Ishikawa (cell line): ENCODE data around the gene PRKCE.

Experiments
- CEBPB ChIP-seq: IDR thresholded peaks from 2 replicates; pipeline ENCODE4 v1.6.1; 2012
- CREB1 ChIP-seq: IDR thresholded peaks from 2 replicates; pipeline ENCODE4 v1.6.1; 2012; ENCODE audit warnings: low read depth
- EGR1 ChIP-seq: IDR thresholded peaks from 2 replicates; pipeline ENCODE4 v1.6.1; 2012
- EP300 ChIP-seq: IDR thresholded peaks from 2 replicates; pipeline ENCODE4 v1.6.1; 2012; ENCODE audit warnings: borderline replicate concordance
- FOXM1 ChIP-seq: IDR thresholded peaks from 2 replicates; pipeline ENCODE4 v1.6.1; 2012; ENCODE audit warnings: low read depth, borderline replicate concordance
- MAX ChIP-seq: IDR thresholded peaks from 2 replicates; pipeline ENCODE4 v1.6.1; 2012
- NFIC ChIP-seq: IDR thresholded peaks from 2 replicates; pipeline ENCODE4 v1.6.1; 2012
- RAD21 ChIP-seq: IDR thresholded peaks from 2 replicates; pipeline ENCODE4 v1.6.1; 2012; ENCODE audit warnings: low read depth
- REST ChIP-seq: IDR thresholded peaks from 2 replicates; pipeline ENCODE4 v1.6.1; 2012; ENCODE audit warnings: low read depth, mild to moderate bottlenecking
- TAF1 ChIP-seq: IDR thresholded peaks from 2 replicates; pipeline ENCODE4 v1.6.1; 2012; ENCODE audit warnings: low read depth, mild to moderate bottlenecking
- TCF12 ChIP-seq: IDR thresholded peaks from 2 replicates; pipeline ENCODE4 v1.6.1; 2012; ENCODE audit warnings: low read depth
- TEAD4 ChIP-seq: IDR thresholded peaks from 2 replicates; pipeline ENCODE4 v1.6.1; 2012
- USF1 ChIP-seq: IDR thresholded peaks from 2 replicates; pipeline ENCODE4 v1.6.1; 2012
- YY1 ChIP-seq: IDR thresholded peaks from 2 replicates; pipeline ENCODE4 v1.6.1; 2012; ENCODE audit warnings: low read depth
- ZBTB7A ChIP-seq: IDR thresholded peaks from 2 replicates; pipeline ENCODE4 v1.6.1; 2012; ENCODE audit warnings: low read depth

Gene PRKCE

GRCh38 chr2:45869165-45869501, 217.7 kb downstream of the PRKCE start:
- no peak for TF ChIP-seq ZBTB7A
- TF ChIP-seq EP300, result no peak
- TF ChIP-seq USF1, result no peak
- no peak for TF ChIP-seq NFIC
- TF ChIP-seq RAD21, result no peak
- no peak for TF ChIP-seq EGR1
- no peak for TF ChIP-seq MAX
- TF ChIP-seq TAF1, result no peak
- TF ChIP-seq CREB1, result no peak
- no peak for TF ChIP-seq REST
- no peak for TF ChIP-seq TCF12
- TF ChIP-seq CEBPB, result no peak
- no peak for TF ChIP-seq YY1
- TF ChIP-seq TEAD4, result no peak
- TF ChIP-seq FOXM1, result no peak

- TF ChIP-seq USF1, result no peak
- no peak for TF ChIP-seq MAX
These were observed 219.6 kb downstream of the PRKCE start for GRCh38 chr2:45871025-45871424.

- TF ChIP-seq RAD21 (no peak), CREB1 (no peak), TCF12 (no peak), EGR1 (no peak), ZBTB7A (no peak), NFIC (no peak), EP300 (no peak), YY1 (no peak), FOXM1 (no peak), TAF1 (no peak), USF1 (no peak), CEBPB (no peak), REST (no peak), MAX (no peak)
These were observed 220.1 kb downstream of the PRKCE start for GRCh38 chr2:45871541-45871940.

- no peak for TF ChIP-seq CEBPB
- TF ChIP-seq CREB1, result no peak
- TF ChIP-seq NFIC, result no peak
- TF ChIP-seq TAF1, result no peak
- TF ChIP-seq EGR1, result no peak
- no peak for TF ChIP-seq EP300
- TF ChIP-seq YY1, result no peak
- TF ChIP-seq ZBTB7A, result no peak
- no peak for TF ChIP-seq USF1
- TF ChIP-seq TEAD4, result no peak
- no peak for TF ChIP-seq MAX
- TF ChIP-seq FOXM1, result no peak
- TF ChIP-seq REST, result no peak
- no peak for TF ChIP-seq RAD21
- no peak for TF ChIP-seq TCF12
These were observed 220.7 kb downstream of the PRKCE start for GRCh38 chr2:45872211-45872610.
